ENCODE data around the gene EXOC1. TPM values are rescaled to one million over a fixed set of nuclear protein-coding genes. Genes with fewer than 3 reads are reported as not detected.

Gene EXOC1
- total and polyA plus RNA-seq, 7 donors: 11.0 to 23.8 (median 17.0) TPM

DNA sequence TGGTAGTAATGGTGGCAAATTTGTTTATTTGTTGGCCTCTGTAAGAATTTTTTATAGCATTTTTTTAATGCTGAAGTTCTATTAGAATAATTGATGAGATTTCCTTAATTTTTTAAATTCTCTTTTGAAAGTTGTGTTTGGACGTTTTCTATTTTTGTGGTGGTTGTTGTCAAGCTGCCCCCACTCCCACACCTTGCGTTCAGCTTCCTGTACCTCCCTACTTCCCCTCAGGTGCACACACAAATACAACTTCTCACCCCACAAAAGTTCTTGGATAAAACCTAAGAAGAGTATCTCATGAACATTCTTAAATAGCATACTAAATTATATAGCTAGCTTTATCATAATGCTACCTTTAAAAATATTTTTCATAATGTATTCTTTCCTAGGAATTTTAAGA is 38.7 kb downstream of the EXOC1 start:
- Histone ChIP-seq H3K9me3 (no peaks in the 10 kb centered on the region), H3K4me1 (no peaks in the 10 kb centered on the region), H3K36me3 (ENCODE audit: insufficient read depth in 1 of 2, low read depth in 1 of 2) (peaks cover 8 to 94% of the 10 kb centered on the region in 2 donors), H3K4me3 (no peak overlapping the region), H3K27ac (no peak overlapping the region), H3K27me3 (ENCODE audit: insufficient read depth in 3 of 3, low read length in 2 of 3) (no peaks in the 10 kb centered on the region)
- TF ChIP-seq CTCF (IDR thresholded peaks at IDR 0.05): no peak
- no peak for DNase-seq
- intact Hi-C loops (cut with DNase I): no loop called here
- ATAC-seq: no peak
- 75 to 82% (median 76%) methylated on average over 2 of the region's 2 CpGs for WGBS, 3 donors

GRCh38 chr4:55896622-55897021 is 43.2 kb downstream of the EXOC1 start:
- H3K4me3 ChIP-seq: no peak overlapping the region
- H3K36me3 ChIP-seq (ENCODE audit: insufficient read depth in 1 of 2, low read depth in 1 of 2): peaks cover 0 to 96% of the 10 kb centered on the region in 2 donors
- DNase-seq (no peak), ATAC-seq (no peak)
- no peaks in the 10 kb centered on the region for H3K9me3 ChIP-seq
- no peak overlapping the region for H3K27ac ChIP-seq
- no peaks in the 10 kb centered on the region for H3K27me3 ChIP-seq (ENCODE audit: insufficient read depth in 3 of 3, low read length in 2 of 3)
- 88 to 93% (median 91%) methylated on average over 3 of the region's 3 CpGs for WGBS, 3 donors
- H3K4me1 ChIP-seq: no peaks in the 10 kb centered on the region
- intact Hi-C loops (cut with DNase I): no loop called here
- no peak for TF ChIP-seq CTCF (IDR thresholded peaks at IDR 0.05)

DNA sequence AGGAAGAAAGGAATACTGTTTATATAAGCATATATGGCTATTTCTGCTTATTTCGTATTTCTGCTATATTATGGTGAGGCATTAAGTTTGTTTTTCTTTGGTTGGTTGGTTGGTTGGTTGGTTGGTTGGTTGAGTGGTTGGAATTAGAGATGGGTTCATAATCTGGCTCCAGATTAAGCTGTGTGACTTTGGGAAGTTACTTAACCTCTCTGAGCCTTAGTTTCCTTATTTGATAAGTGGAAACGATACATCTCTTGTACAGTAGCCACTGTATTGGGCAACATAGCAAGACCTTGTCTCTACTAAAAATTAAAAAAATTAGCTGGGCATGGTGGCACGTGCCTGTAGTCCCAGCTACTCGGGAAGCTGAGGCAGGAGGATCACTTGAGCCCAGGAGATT is 49.2 kb downstream of the EXOC1 start:
- H3K27me3 ChIP-seq (ENCODE audit: insufficient read depth in 3 of 3, low read length in 2 of 3): no peaks in the 10 kb centered on the region
- no peak for ATAC-seq
- intact Hi-C loops (cut with DNase I): no loop called here
- WGBS, 3 donors: 95 to 98% (median 96%) methylated on average over 4 of the region's 4 CpGs
- H3K4me3 ChIP-seq: no peak overlapping the region
- no peak overlapping the region for H3K27ac ChIP-seq
- no peaks in the 10 kb centered on the region for H3K9me3 ChIP-seq
- no peaks in the 10 kb centered on the region for H3K4me1 ChIP-seq
- no peak for TF ChIP-seq CTCF (IDR thresholded peaks at IDR 0.05)
- DNase-seq: no peak
- H3K36me3 ChIP-seq (ENCODE audit: insufficient read depth in 1 of 2, low read depth in 1 of 2): peaks cover 0 to 88% of the 10 kb centered on the region in 2 donors

GRCh38 chr4:55903577-55903976 is 50.1 kb downstream of the EXOC1 start:
- no peaks in the 10 kb centered on the region for H3K4me1 ChIP-seq
- H3K36me3 ChIP-seq (ENCODE audit: insufficient read depth in 1 of 2, low read depth in 1 of 2): peaks cover 0 to 79% of the 10 kb centered on the region in 2 donors
- TF ChIP-seq CTCF (IDR thresholded peaks at IDR 0.05): no peak
- H3K4me3 ChIP-seq: no peak overlapping the region
- DNase-seq (no peak), ATAC-seq (no peak)
- no peak overlapping the region for H3K27ac ChIP-seq
- intact Hi-C loops (cut with DNase I): no loop called here
- no peaks in the 10 kb centered on the region for H3K27me3 ChIP-seq (ENCODE audit: insufficient read depth in 3 of 3, low read length in 2 of 3)
- no peaks in the 10 kb centered on the region for H3K9me3 ChIP-seq

DNA sequence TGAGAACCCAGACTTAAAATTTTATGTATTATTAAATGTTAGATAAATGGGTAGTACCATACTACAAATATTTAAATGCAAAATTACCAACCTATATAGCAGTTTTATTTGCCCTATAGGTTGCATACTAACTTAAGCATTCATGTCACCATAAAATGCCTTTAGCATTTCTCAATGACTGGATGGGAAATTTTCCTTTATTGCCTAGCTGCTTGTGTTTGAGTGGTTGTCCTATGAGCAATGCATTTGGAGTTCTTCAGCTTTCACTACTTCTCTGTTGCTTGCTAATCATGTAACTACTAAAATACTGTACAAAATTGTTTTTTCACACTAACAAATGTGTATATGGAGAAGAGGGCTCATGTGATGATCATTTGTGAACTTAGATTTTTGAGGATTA is 51.1 kb downstream of the EXOC1 start:
- ATAC-seq: no peak
- Histone ChIP-seq H3K4me3 (no peak overlapping the region), H3K4me1 (no peaks in the 10 kb centered on the region), H3K36me3 (ENCODE audit: insufficient read depth in 1 of 2, low read depth in 1 of 2) (peaks cover 0 to 69% of the 10 kb centered on the region in 2 donors), H3K27me3 (ENCODE audit: insufficient read depth in 3 of 3, low read length in 2 of 3) (no peaks in the 10 kb centered on the region), H3K9me3 (no peaks in the 10 kb centered on the region), H3K27ac (no peak overlapping the region)
- intact Hi-C loops (cut with DNase I): no loop called here
- no peak for TF ChIP-seq CTCF (IDR thresholded peaks at IDR 0.05)
- no peak for DNase-seq

Data from psoas muscle (tissue), 8 donors.